Right lobe of liver (tissue), 4 donors: Measurements from ENCODE around the gene GRAMD2A.

Experiments
- CTCF ChIP-seq, 4 donors: fragments of 200-600 bp in 3 of 4; fragments of 450-650 bp in 1 of 4; IDR thresholded peaks; one replicate each; pipeline versions ENCODE4 v1.5.1 to v1.8.0; 2016 to 2022; ENCODE audit warnings: antibody characterized with exemption in 4 of 4, mild to moderate bottlenecking in 2 of 4
- POLR2A ChIP-seq: fragments of 450-650 bp; IDR thresholded peaks from one replicate; pipeline ENCODE4 v1.6.1; 2017; ENCODE audit warnings: antibody characterized with exemption, mild to moderate bottlenecking
- donor health status: DM: no; HTN: no; CAD: no.
- donor health status: DM: no; HTN: no; CAD: no.
- donor health status: DM: no; HTN: yes; CAD: no.

- TF ChIP-seq CTCF (IDR thresholded peaks at IDR 0.05) = no peak
- no peak for TF ChIP-seq POLR2A
Measured at GRCh38 chr15:72135719-72136118, 61.9 kb downstream of the GRAMD2A start.
